ENCODE data around the gene RPTOR.

GRCh38 chr17:80780381-80781198, 236.0 kb downstream of the RPTOR start:
- TF ChIP-seq CTCF (IDR thresholded peaks at IDR 0.05; ENCODE audit: insufficient read depth, low read length): no peak
- TF ChIP-seq, protein P1, sequence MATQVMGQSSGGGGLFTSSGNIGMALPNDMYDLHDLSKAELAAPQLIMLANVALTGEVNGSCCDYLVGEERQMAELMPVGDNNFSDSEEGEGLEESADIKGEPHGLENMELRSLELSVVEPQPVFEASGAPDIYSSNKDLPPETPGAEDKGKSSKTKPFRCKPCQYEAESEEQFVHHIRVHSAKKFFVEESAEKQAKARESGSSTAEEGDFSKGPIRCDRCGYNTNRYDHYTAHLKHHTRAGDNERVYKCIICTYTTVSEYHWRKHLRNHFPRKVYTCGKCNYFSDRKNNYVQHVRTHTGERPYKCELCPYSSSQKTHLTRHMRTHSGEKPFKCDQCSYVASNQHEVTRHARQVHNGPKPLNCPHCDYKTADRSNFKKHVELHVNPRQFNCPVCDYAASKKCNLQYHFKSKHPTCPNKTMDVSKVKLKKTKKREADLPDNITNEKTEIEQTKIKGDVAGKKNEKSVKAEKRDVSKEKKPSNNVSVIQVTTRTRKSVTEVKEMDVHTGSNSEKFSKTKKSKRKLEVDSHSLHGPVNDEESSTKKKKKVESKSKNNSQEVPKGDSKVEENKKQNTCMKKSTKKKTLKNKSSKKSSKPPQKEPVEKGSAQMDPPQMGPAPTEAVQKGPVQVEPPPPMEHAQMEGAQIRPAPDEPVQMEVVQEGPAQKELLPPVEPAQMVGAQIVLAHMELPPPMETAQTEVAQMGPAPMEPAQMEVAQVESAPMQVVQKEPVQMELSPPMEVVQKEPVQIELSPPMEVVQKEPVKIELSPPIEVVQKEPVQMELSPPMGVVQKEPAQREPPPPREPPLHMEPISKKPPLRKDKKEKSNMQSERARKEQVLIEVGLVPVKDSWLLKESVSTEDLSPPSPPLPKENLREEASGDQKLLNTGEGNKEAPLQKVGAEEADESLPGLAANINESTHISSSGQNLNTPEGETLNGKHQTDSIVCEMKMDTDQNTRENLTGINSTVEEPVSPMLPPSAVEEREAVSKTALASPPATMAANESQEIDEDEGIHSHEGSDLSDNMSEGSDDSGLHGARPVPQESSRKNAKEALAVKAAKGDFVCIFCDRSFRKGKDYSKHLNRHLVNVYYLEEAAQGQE (IDR thresholded peaks at IDR 0.05; ENCODE audit: insufficient replicate concordance, low read depth): no peak
- TF ChIP-seq GABPA (IDR thresholded peaks at IDR 0.05; ENCODE audit: low read depth): no peak
